Fibroblast of the aortic adventitia (primary cell): ENCODE results near the gene CCNB2. TPM values are rescaled to one million over a fixed set of nuclear protein-coding genes. Genes with fewer than 3 reads are reported as not detected.

Experiments used
- DNase-seq: peaks from one replicate; pipeline ENCODE4 v3.0.0-alpha.2; 2010; ENCODE audit warnings: low read depth
- H3K4me3 ChIP-seq: 2 replicates; pipeline ENCODE4 v1.5.1; 2011; ENCODE audit warnings: low read depth, mild to moderate bottlenecking, control low read depth, low read length, moderate library complexity
- CTCF ChIP-seq: IDR thresholded peaks from 2 replicates; pipeline ENCODE4 v1.5.1; 2011; ENCODE audit warnings: mild to moderate bottlenecking, low read length, control low read depth, inconsistent platforms; ENCODE audit not compliant: insufficient read depth
- small RNA-seq: library from RNA; depleted of rRNA; stranded (forward); fragments of <200 nt; gene quantifications from one replicate; pipeline ENCODE3, GENCODE V24; 2012
- total RNA-seq: library from RNA; depleted of rRNA; stranded (reverse); fragments of >200 nt; gene quantifications from 2 replicates; pipeline ENCODE4 v1.2.3, GENCODE V29; 2012; ENCODE audit warnings: low replicate concordance

Gene CCNB2
- total RNA-seq, 1 donor: 32.1 TPM

- no peak for TF ChIP-seq CTCF
- H3K4me3 ChIP-seq: no peak overlapping the region
- peak; percentile 69 for DNase-seq
These were observed 65.5 kb downstream of the CCNB2 start for GRCh38 chr15:59170295-59171066.

- no peak for TF ChIP-seq CTCF
- no peak overlapping the region for H3K4me3 ChIP-seq
- no peak for DNase-seq
These were observed 66.1 kb downstream of the CCNB2 start for GRCh38 chr15:59171067-59171397.

GRCh38 chr15:59172289-59172901 is 67.4 kb downstream of the CCNB2 start:
- peak; percentile 11 for TF ChIP-seq CTCF
- DNase-seq: no peak
- H3K4me3 ChIP-seq: no peak overlapping the region

GRCh38 chr15:59173194-59173593 is 68.2 kb downstream of the CCNB2 start:
- no peak for TF ChIP-seq CTCF
- no peak overlapping the region for H3K4me3 ChIP-seq
- DNase-seq: no peak

GRCh38 chr15:59174151-59174834 is 69.3 kb downstream of the CCNB2 start:
- no peak for DNase-seq
- no peak for TF ChIP-seq CTCF
- H3K4me3 ChIP-seq: no peak overlapping the region

Small RNAs within 50 kb of the gene (small RNA-seq; reads per million reads assigned to genes)
- 3.6 reads per million, percentile 84 among the genes with 10 or more reads in this experiment for gene MIR2116

Other genes with a start within 250 kb of the CCNB2 start
- 68.5 and 147 TPM in 2 replicates for gene SLTM, start 171.5 kb upstream of the CCNB2 start, total RNA-seq
- gene RNF111, start 117.5 kb upstream of the CCNB2 start, total RNA-seq: 22.8 and 40.5 TPM in 2 replicates
- gene LDHAL6B, start 101.7 kb downstream of the CCNB2 start, total RNA-seq: not detected in 2 replicates